ENCODE results near the gene CCDC33. TPM values are rescaled to one million over a fixed set of nuclear protein-coding genes. Genes with fewer than 3 reads are reported as not detected.

The CCDC33 gene
- total RNA-seq, 4 donors from 2014 or later = 1.4 to 2.8 (median 1.7) TPM

- no peak overlapping the region for H3K4me3 ChIP-seq
- H3K27me3 ChIP-seq = no peaks in the 10 kb centered on the region
- intact Hi-C loops (cut with DNase I; ENCODE audit: low total_unique reads) = no loop called here
- H3K4me1 ChIP-seq = peaks cover 0 to 7% of the 10 kb centered on the region in 2 donors
- no peak overlapping the region for H3K27ac ChIP-seq
- H3K9me3 ChIP-seq = no peaks in the 10 kb centered on the region
- TF ChIP-seq CTCF (IDR thresholded peaks at IDR 0.05) = no peak
- TF ChIP-seq POLR2A (IDR thresholded peaks at IDR 0.05) = no peak
- DNase-seq = no peak
- H3K36me3 ChIP-seq = no peaks in the 10 kb centered on the region
These were observed 26.0 kb downstream of the CCDC33 start for GRCh38 chr15:74262151-74262550.

GRCh38 chr15:74262625-74263024 lies 26.5 kb downstream of the CCDC33 start:
- intact Hi-C loops (cut with DNase I; ENCODE audit: low total_unique reads) = no loop called here
- peaks cover 0 to 7% of the 10 kb centered on the region in 2 donors for H3K4me1 ChIP-seq
- TF ChIP-seq POLR2A (IDR thresholded peaks at IDR 0.05) = no peak
- no peak for TF ChIP-seq CTCF (IDR thresholded peaks at IDR 0.05)
- H3K27ac ChIP-seq = no peak overlapping the region
- H3K27me3 ChIP-seq = no peaks in the 10 kb centered on the region
- H3K36me3 ChIP-seq = no peaks in the 10 kb centered on the region
- no peak for DNase-seq
- no peaks in the 10 kb centered on the region for H3K9me3 ChIP-seq
- H3K4me3 ChIP-seq = no peak overlapping the region

DNA sequence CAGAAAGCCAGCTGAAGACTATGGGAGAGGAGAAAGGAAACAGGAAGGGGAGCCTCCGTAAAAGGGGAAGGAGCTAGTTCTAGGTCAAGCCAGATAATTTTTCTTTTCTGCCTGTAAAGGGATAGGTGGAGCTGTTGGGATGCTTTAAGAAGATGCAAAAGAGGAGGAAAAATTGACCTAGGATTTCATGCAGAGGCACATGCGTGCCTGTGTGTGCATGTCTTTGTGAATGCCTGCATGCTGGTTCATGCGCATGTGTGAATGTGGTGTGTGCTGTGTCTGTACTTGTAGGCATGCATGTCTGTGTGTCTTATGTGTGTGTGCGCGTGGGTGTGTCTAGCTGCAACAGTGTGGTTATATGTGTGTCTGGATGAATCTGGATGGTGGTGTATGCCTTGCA lies 27.3 kb downstream of the CCDC33 start:
- Histone ChIP-seq H3K4me1 (peaks cover 0 to 7% of the 10 kb centered on the region in 2 donors), H3K4me3 (no peak overlapping the region), H3K27ac (no peak overlapping the region), H3K9me3 (no peaks in the 10 kb centered on the region), H3K36me3 (no peaks in the 10 kb centered on the region), H3K27me3 (no peaks in the 10 kb centered on the region)
- intact Hi-C loops (cut with DNase I; ENCODE audit: low total_unique reads) = no loop called here
- no peak for DNase-seq
- TF ChIP-seq POLR2A (IDR thresholded peaks at IDR 0.05) (no peak), CTCF (IDR thresholded peaks at IDR 0.05) (no peak)

DNA sequence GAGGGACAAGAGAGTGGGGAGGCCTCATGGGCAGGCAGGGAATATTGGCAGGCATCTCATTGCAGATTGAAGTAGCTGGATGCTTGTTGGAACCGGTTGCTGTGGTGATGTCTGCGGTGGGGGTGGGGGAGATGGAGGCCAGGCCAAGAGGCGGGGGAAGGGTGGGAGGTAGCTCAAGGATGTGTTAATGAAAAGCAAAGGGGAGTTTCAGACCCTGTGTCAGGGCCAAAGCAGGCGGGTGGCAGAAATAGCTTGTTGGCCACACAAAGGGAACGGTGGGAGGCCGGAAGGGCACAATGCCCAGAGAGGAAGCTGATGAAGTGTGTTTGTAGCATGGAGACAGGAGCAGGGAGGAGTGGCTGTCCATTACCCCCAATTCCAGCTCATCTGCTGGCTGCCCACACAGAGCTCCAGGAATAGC lies 28.0 kb downstream of the CCDC33 start:
- H3K27me3 ChIP-seq = no peaks in the 10 kb centered on the region
- no peaks in the 10 kb centered on the region for H3K36me3 ChIP-seq
- intact Hi-C loops (cut with DNase I; ENCODE audit: low total_unique reads) = no loop called here
- peaks cover 0 to under 1% of the 10 kb centered on the region in 2 donors for H3K4me1 ChIP-seq
- no peak overlapping the region for H3K27ac ChIP-seq
- no peak for DNase-seq
- TF ChIP-seq CTCF (IDR thresholded peaks at IDR 0.05) = no peak
- H3K4me3 ChIP-seq = no peak overlapping the region
- H3K9me3 ChIP-seq = no peaks in the 10 kb centered on the region

DNA sequence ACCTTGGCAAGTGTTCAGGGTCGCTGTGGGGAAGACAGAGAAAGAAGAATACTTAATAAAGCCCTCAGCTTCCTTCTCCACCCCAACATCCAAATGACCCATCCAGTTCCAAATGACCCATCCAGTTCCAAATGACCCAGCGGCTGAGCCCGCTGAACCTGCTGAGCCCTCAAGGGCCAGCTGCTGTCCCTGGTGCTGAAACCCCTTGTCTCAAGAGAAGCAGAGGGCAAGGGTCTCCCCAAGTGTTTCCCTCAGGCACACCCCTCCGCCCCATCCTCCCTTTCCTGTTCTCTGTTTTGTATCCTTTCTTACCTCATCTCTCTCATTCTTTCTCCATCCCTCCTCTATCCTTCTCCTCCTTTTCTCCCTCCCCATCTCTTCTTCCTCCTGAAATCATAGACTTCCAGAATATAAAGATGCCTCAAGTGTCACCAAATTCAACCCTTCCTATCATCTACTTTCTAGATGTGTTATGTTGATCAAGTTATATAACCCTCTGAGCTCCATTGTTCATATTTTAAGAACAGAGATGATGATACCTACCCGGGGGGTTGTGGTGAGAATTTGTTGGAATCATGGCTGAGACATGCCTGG lies 29.0 kb downstream of the CCDC33 start:
- TF ChIP-seq POLR2A (IDR thresholded peaks at IDR 0.05) (no peak), CTCF (IDR thresholded peaks at IDR 0.05) (no peak)
- H3K9me3 ChIP-seq = no peaks in the 10 kb centered on the region
- intact Hi-C loops (cut with DNase I; ENCODE audit: low total_unique reads) = no loop called here
- no peak overlapping the region for H3K4me3 ChIP-seq
- H3K27ac ChIP-seq = no peak overlapping the region
- no peak for DNase-seq
- H3K27me3 ChIP-seq = no peaks in the 10 kb centered on the region
- H3K36me3 ChIP-seq = no peaks in the 10 kb centered on the region
- H3K4me1 ChIP-seq = no peaks in the 10 kb centered on the region

All from uterus (tissue), 4 donors.